ENCODE data around the gene PLPP3. TPM values are rescaled to one million over a fixed set of nuclear protein-coding genes. Genes with fewer than 3 reads are reported as not detected.

Gene PLPP3
- total RNA-seq, 1 donor from 2014 or later, result 117 TPM

- ATAC-seq (ENCODE audit: poor library complexity), result no peak
- intact Hi-C loops (cut with DNase I), result no loop called here
- no peak for DNase-seq
These were observed 45.7 kb downstream of the PLPP3 start for GRCh38 chr1:56533621-56534020.

GRCh38 chr1:56533197-56533596 lies 46.2 kb downstream of the PLPP3 start:
- ATAC-seq (ENCODE audit: poor library complexity) (no peak), DNase-seq (no peak)
- intact Hi-C loops (cut with DNase I), result no loop called here

GRCh38 chr1:56532350-56532683 lies 47.0 kb downstream of the PLPP3 start:
- intact Hi-C loops (cut with DNase I), result no loop called here
- ATAC-seq (ENCODE audit: poor library complexity) (no peak), DNase-seq (no peak)

DNA sequence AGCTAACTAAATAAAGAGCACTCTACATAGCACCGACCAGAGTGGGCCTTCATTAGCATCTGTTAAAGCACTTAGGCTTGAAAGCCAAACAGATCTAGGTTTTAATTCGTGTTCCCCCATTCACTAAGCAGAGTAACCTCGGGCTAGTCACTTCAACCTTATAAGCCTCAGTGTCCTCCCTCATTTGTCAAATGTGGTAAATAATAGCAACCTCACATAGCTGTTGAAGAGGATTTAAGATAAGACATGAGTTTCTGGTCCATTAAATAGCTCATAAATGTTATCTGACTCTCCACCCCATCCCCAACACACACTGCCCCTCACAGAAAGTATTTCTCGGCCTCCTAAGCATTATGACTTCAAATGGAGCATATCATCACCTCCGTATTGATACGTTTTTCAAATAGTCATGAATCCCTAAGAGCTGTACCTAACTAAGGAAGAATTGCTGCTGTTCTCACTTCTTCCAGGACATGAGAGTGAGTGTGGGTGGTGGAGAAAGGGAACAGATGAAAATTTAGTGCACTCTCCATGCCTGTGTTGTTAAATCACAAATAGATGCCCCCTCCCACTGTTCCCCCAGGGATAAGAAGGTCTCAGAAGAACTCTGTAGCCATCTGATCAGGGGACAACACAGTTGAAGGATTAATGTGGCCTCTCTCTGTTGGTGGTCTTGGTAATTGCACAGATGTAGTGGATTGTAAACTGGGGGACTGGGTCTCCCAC lies 47.6 kb downstream of the PLPP3 start:
- DNase-seq, result no peak
- intact Hi-C loops (cut with DNase I), result no loop called here
- no peak for ATAC-seq (ENCODE audit: poor library complexity)

DNA sequence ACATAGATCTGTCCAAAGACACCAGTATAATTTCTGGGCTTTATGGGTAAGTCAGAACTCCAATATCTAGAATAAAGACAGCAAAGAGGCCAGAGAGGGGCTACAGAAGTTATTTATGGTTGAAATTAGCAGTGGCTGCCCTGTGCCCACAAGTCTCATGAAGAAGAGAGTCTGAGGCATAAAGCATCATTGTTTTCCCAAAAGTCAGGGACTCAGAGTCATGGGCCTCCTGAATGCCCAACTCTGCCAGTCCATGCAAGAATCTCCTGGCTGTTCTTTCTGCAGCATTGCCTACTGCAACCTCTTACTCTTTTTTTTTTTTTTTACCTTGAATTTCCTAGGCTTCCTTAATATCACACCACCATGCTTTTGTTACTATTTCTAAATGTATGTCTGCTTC lies 49.6 kb downstream of the PLPP3 start:
- intact Hi-C loops (cut with DNase I), result no loop called here
- no peak for ATAC-seq (ENCODE audit: poor library complexity)

DNA sequence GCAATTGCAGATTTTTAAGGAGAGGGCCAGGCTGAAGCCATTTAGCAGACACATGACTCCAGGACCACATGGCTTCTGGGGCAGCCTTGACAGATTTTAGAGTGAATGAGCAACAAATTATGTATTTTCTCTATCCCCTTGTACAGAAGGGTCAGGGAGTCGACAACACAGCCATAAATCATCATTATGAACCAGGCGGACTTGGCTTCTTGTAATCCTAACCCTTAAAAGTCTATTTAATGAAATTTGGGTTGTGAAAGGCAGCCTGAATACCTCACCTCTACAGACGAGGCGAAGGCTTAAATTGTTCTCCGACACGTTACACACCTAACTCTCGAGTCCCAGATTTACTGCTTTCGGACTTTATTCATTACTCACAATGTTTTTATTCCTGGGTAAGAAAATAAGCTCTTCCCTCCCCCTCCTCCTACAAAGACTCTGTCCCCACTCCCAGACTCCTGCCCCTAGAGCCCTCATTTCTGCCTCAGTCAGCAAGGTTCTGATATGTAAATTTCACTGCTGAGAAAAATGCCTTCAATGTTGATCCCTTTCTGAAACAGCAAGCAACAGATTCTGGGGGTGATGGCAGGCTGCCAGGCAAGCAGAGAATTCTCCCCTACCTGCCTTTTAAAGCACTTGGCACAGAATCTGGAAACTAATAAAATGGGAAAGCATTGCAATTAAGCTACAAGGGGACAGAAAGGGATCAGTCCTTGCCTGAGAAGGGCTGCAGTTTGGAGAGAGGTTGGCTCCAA lies 51.6 kb downstream of the PLPP3 start:
- ATAC-seq (ENCODE audit: poor library complexity) (no peak), DNase-seq (no peak)

More for the DNA sequence above, 49.6 kb downstream of the PLPP3 start:
- no peak for DNase-seq

GRCh38 chr1:56526571-56527174 lies 52.7 kb downstream of the PLPP3 start:
- ATAC-seq (ENCODE audit: poor library complexity) (no peak), DNase-seq (no peak)
- intact Hi-C loops (cut with DNase I), result no loop called here

More for the DNA sequence above, 51.6 kb downstream of the PLPP3 start:
- intact Hi-C loops (cut with DNase I), result no loop called here

DNA sequence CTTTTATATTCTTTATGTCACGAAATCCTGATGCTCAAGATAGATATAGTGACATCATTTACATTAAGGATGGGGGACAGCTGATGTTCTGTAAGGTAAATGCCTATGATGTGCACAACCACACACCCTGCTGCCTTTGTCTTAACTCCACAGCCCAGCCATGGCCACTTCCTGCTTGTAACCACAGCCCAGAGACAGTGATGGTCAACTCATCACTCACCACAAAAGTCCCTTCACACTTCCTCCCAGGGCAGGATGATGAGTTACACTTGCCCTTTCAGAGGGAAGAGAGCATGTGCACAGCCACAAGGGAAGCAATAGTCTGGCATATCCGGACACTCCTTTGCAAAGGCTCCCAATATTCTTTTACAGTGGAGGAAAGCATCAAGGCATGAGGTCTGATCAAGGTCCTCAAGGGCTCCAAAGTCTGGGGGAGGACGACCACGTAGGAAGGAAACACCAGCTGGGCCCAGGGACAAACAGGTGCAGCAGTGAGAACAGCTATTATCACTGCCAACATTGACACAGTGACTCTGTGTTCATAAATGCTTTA lies 53.8 kb downstream of the PLPP3 start:
- DNase-seq (peak; percentile 54), ATAC-seq (ENCODE audit: poor library complexity) (peak; percentile 44)
- intact Hi-C loops (cut with DNase I), result no loop called here

GRCh38 chr1:56524263-56524662 lies 55.1 kb downstream of the PLPP3 start:
- intact Hi-C loops (cut with DNase I), result no loop called here
- DNase-seq (no peak), ATAC-seq (ENCODE audit: poor library complexity) (no peak)

DNA sequence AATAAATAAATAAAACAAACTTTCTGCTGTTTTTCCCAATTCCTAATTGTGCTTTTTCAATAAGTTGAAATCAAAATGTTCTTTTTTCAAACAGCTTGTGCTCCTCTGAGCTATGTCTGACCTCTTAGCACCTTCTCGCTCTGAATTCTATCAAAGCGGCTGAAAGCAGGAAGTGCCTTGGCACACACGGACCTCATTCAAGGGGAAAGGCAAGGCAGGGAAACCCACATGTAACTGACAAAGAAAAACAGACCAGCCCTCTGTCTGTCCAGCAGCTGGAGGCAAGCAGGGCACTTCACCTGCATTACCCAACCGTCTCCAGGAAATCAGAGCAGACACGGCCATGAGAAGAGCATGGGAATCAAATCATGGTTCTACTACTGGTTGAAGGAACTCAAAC lies 56.7 kb downstream of the PLPP3 start:
- DNase-seq (no peak), ATAC-seq (ENCODE audit: poor library complexity) (peak; percentile 17)

DNA sequence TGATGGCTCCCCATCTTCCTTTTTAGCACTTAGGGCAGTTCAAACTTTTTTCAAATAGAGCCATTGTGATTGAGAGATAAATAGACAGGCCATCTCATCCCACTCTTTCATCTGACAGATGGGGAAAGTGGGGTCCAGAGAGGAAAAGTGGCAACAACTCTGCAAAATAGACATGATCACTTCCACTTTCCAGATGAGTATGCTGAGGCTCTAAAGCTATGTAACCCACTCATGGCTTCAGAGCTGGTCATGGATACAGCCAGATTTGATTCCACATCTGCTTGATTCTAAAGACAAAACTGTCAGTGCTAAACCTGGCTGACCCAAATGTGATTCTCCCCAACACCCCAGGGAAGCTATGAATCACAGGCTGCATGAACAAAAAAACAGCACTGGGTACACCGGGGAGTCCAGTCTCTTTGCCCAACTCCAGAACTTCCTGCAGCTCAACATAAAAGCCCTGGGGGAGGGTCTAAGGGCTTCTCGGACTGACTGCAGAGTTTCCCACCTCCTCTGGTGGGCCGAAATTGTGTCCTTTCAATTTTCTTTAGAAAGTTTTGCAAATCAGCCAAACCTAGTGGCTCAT lies 59.3 kb downstream of the PLPP3 start:
- intact Hi-C loops (cut with DNase I), result no loop called here
- ATAC-seq (ENCODE audit: poor library complexity) (no peak), DNase-seq (no peak)

More for the DNA sequence above, 56.7 kb downstream of the PLPP3 start:
- intact Hi-C loops (cut with DNase I), result no loop called here

DNA sequence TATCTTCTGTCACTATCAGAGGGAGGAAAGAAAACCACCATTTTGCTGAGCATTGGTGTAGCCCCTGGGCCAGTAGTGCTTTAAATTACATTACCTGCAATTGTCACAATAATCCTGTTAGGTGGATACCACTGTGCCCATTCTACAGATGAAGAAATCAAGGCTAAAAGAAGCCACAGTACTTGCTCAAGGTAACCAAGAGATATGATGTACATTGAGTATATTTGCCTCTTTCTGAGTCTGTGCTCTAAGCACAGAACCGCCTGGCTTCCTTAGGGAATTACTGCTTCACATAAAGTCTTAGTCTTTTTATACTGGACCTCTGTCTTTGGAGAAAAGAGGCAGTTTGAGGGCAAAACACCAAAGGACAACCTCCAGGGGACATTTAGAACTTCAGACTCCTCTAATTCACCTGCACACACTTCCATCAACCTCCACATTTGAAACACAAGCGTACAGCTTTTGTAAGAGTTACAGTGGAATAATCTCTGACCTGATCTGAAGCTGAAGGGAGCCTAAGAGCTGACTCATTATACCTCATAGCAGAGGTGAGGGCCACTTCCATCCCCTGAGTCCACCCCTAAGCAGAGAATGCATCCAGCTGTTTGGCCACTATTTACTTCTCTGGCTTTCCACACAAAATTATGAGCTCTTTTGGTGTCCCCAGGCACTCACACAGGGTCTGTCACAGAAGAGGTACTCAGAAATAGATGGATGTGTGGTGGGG lies 61.8 kb downstream of the PLPP3 start:
- ATAC-seq (ENCODE audit: poor library complexity), result no peak
- intact Hi-C loops (cut with DNase I), result no loop called here
- no peak for DNase-seq

DNA sequence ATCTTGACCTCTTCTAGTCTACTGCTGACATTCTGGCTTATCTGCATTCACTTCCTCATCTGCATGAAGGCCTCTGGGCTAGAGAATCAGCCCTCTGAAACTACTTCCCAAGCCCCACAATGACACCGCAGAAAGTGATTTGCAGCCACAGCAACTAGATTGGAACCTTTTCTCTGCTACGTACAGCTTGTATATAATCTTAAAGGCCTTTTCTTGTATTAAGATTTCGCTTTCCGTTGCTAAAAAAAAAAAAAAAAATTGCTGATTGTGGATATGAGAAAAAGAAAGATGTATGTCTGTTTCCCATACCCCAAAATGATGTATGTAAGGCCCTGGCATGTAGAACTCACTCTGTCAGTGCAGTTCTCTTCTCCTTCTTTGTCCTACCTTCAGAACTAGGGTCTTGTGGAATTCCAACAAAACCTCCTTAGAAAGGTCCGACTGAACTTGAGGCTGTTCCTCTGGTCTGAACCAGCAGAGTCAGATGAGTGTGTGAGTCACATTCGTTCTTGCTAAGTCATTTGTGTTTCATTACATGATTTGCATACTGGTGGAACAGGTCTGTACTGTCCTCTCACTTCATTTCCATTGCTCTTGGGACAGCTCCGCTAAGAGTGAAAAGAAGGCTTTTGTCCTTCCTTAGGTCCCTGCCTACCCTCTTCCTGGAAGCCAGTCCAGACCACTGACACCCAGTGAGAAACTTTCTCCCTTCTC lies 62.7 kb downstream of the PLPP3 start:
- DNase-seq (no peak), ATAC-seq (ENCODE audit: poor library complexity) (peak; percentile 37)
- intact Hi-C loops (cut with DNase I), result no loop called here

DNA sequence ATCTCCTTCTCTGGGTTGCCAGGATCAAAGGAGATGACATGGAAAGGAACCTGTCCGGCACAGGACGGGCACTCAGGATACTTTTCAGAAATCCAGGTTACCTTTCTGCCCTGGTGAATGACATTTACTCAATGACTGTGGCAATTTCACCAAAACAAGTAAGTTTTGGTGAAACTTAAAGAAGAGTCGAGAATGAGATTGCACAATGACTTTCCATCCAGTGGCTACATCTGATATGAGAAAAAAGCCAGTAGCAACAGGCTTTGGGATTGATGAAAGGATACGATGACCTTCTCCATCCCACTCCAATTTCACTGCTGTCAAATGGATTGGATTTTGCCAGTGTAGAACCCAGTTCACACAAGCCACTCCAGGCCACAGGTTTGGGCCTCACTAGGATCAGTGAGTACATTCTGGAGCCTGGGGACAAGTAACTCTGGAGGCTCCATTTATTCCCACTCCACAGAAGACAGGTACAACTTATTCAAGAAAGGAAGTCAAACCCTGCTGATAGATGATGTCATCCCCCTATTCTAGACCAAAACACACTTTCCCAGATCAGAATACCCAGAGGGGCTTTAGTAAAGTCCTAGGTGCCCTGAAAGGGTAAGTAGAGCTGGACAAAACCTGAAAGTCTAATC lies 63.3 kb downstream of the PLPP3 start:
- intact Hi-C loops (cut with DNase I), result no loop called here

DNA sequence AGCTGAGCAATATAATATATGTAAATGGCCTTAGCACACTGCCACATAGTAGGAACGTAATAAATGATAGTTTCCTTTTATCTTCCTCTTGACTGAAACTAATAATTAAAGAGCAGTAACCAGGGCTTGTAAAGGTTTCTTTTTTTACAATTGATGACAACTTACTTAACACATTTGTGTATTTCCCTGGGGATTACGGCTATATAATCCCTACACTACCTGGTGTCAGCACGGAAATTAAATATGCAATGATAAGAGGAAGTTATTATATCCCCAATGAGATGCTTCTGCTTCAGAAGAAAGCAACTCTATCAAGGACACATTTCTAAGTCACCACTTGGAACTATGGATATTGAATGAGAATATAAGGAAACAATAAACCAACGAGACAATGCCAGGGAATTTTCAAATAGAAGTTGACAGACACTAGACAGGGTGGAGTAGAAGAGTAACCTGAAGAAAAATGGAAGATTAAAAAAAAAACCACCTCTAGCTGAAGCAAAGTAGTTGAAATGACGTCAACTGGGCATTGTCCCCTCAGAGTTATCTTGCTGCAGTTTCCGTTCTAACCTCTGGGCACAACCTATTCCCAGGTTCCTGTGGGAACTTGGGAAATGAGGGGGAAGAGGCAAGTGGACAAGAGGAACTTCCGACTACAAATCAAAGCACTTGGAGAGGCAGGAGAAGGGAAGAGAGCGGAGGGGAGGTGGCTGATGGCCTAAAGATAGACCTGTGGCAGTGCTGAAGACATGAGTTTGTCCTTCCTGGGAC lies 66.5 kb downstream of the PLPP3 start:
- intact Hi-C loops (cut with DNase I), result no loop called here
- DNase-seq (no peak), ATAC-seq (ENCODE audit: poor library complexity) (no peak)

More for the DNA sequence above, 63.3 kb downstream of the PLPP3 start:
- DNase-seq (no peak), ATAC-seq (ENCODE audit: poor library complexity) (no peak)

DNA sequence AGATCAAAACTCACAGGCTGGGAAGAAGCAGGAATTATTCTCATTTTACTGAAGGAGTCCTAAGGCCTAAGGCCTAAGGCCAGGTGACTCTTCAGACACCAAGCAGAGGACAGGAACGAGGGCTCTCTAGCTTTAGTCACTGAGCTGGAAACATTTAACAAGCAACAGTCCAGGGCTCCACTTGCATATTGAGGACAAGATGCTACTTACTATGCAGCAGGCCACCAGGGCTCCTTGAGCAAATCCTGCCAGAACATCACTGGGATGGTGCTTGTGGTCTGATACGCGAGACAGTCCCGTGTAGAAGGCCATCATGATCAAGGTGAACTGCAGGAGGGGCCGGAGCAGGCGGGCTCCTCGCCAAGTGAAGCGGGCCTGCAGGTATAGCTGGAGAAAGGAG lies 67.6 kb downstream of the PLPP3 start:
- no peak for DNase-seq
- no peak for ATAC-seq (ENCODE audit: poor library complexity)
- intact Hi-C loops (cut with DNase I), result no loop called here

DNA sequence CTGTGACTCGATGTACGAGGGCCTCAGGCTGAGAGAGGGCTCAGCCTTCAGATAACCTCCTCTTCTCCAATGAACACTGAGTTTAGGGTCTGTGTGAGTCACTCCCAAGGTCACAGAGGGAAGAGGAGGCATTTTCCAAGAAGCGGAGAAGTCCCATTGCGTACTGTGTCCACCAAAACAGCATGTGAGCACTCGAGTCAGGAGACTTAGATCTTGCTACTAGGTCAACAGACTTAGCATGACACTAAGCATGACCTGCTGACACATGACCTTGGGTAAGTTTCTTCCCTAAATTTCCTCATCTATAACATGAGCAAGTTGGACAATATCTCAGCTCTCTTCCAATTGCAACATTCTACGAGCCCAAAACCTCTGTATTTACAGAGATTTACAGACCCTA lies 68.0 kb downstream of the PLPP3 start:
- no peak for ATAC-seq (ENCODE audit: poor library complexity)
- intact Hi-C loops (cut with DNase I), result no loop called here
- no peak for DNase-seq

All from Right ventricle myocardium superior (tissue), 1 donor.